Esophagus squamous epithelium (tissue), 4 donors: ENCODE data around the gene RPS23.

Experiments
- CTCF ChIP-seq, 6 experiments: fragments of 450-650 bp in 4 of 6; fragments of 200-600 bp in 2 of 6; sonication (generic) in 2 of 6; IDR thresholded peaks; one replicate each; pipeline ENCODE4 v1.5.1; 2016 to 2019; ENCODE audit warnings: antibody characterized with exemption in 6 of 6, mild to moderate bottlenecking in 4 of 6, moderate library complexity in 4 of 6
- POLR2A ChIP-seq, 4 donors: fragments of 450-650 bp; IDR thresholded peaks; one replicate each; pipeline ENCODE4 v1.6.1; 2017; ENCODE audit warnings: antibody characterized with exemption in 4 of 4, mild to moderate bottlenecking in 4 of 4, moderate library complexity in 3 of 4

DNA sequence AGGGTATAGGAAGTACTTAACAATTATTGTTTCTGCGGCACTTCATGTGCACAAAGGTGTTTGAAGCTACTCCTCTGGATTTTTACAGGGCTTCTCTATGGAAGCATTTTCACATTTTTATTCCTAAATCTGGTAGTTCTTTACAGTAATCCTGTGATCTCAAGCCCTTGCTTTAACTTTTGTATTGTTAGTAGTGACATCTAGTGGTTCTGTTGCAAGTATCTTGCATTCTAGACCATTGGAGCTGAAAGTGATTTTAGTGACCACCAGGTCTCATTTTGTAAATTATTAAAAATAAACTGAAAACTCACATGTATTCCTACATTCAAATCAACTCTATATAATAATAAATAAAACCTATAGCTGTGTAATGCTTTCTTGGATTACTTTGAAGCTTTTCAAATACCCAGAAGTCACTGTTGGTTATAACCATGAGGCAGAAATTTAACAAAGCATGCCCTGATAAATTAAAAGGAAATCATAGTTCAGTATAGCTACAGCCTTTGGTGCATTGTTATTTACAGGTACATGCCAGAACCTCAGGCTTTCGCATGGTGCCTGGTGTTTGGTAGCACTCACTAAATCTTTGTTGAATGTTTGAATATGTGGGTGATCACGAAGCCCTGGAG is 18.9 kb downstream of the RPS23 start:
- TF ChIP-seq CTCF (IDR thresholded peaks at IDR 0.05) (peak in 2 of 6 experiments; percentile 26 to 32), POLR2A (IDR thresholded peaks at IDR 0.05) (no peak)
